H9 (cell line): ENCODE data around the gene NSFL1C. TPM values are rescaled to one million over a fixed set of nuclear protein-coding genes. Genes with fewer than 3 reads are reported as not detected.

ENCODE experiments used
- DNase-seq: peaks from one replicate; pipeline ENCODE4 v3.0.0-alpha.2; 2017
- H2AFZ ChIP-seq: one replicate; pipeline ENCODE4 v1.6.1; 2013; ENCODE audit warnings: mild to moderate bottlenecking, low read length, control low read depth, moderate library complexity
- H2AK5ac ChIP-seq: 2 replicates; pipeline ENCODE4 v1.6.1; 2013; ENCODE audit warnings: low read length, control low read depth, mixed read lengths; ENCODE audit not compliant: insufficient read length
- H2BK120ac ChIP-seq: one replicate; pipeline ENCODE4 v1.6.1; 2013; ENCODE audit warnings: low read depth, mild to moderate bottlenecking, low read length, control low read depth, inconsistent platforms; ENCODE audit not compliant: poor library complexity, severe bottlenecking
- H2BK12ac ChIP-seq: 2 replicates; pipeline ENCODE4 v1.6.1; 2013; ENCODE audit warnings: low read length, control low read depth, mixed read lengths, low read depth; ENCODE audit not compliant: insufficient read length
- H2BK15ac ChIP-seq: 2 replicates; pipeline ENCODE4 v1.6.1; 2013; ENCODE audit warnings: low read depth, low read length, control low read depth
- H2BK20ac ChIP-seq: one replicate; pipeline ENCODE4 v1.6.1; 2013; ENCODE audit warnings: low read depth, mild to moderate bottlenecking, low read length, control low read depth, inconsistent platforms; ENCODE audit not compliant: poor library complexity, severe bottlenecking
- H2BK5ac ChIP-seq: 2 replicates; pipeline ENCODE4 v1.6.1; 2013; ENCODE audit warnings: low read length, control low read depth, mixed read lengths; ENCODE audit not compliant: insufficient read length
- H3K14ac ChIP-seq: 2 replicates; pipeline ENCODE4 v1.6.1; 2013; ENCODE audit warnings: low read length, control low read depth; ENCODE audit not compliant: insufficient read depth
- H3K18ac ChIP-seq: 2 replicates; pipeline ENCODE4 v1.6.1; 2013; ENCODE audit warnings: low read depth, mild to moderate bottlenecking, mixed read lengths, low read length, control low read depth; ENCODE audit not compliant: insufficient read length
- H3K23ac ChIP-seq: 2 replicates; pipeline ENCODE4 v1.6.1; 2013; ENCODE audit warnings: low read length, control low read depth, mixed read lengths, low read depth; ENCODE audit not compliant: insufficient read length
- H3K23me2 ChIP-seq: 2 replicates; pipeline ENCODE4 v1.6.1; 2013; ENCODE audit warnings: low read depth, mild to moderate bottlenecking, mixed read lengths, low read length, control low read depth; ENCODE audit not compliant: insufficient read length, poor library complexity, severe bottlenecking
- H3K27ac ChIP-seq: 2 replicates; pipeline ENCODE4 v1.5.1; 2013; ENCODE audit warnings: low read length, control low read depth, mixed read lengths, low read depth; ENCODE audit not compliant: insufficient read length
- H3K27me3 ChIP-seq: 2 replicates; pipeline ENCODE4 v1.6.1; 2013; ENCODE audit warnings: low read length, control low read depth, inconsistent platforms; ENCODE audit not compliant: insufficient read depth
- H3K4ac ChIP-seq: 2 replicates; pipeline ENCODE4 v1.6.1; 2013; ENCODE audit warnings: low read depth, mild to moderate bottlenecking, control low read depth, inconsistent platforms, low read length, moderate library complexity
- H3K4me1 ChIP-seq: 2 replicates; pipeline ENCODE4 v1.6.1; 2013; ENCODE audit warnings: low read length, control low read depth, inconsistent platforms; ENCODE audit not compliant: insufficient read depth
- H3K4me2 ChIP-seq: 2 replicates; pipeline ENCODE4 v1.6.1; 2013; ENCODE audit warnings: low read length, control low read depth, mixed read lengths; ENCODE audit not compliant: insufficient read length, insufficient read depth
- H3K56ac ChIP-seq: 2 replicates; pipeline ENCODE4 v1.6.1; 2013; ENCODE audit warnings: low read depth, mild to moderate bottlenecking, mixed read lengths, low read length, control low read depth; ENCODE audit not compliant: insufficient read length
- H3K79me1 ChIP-seq: 2 replicates; pipeline ENCODE4 v1.6.1; 2013; ENCODE audit warnings: low read depth, mild to moderate bottlenecking, moderate library complexity, low read length, control low read depth, inconsistent platforms; ENCODE audit not compliant: insufficient read depth, poor library complexity, severe bottlenecking
- H3K79me2 ChIP-seq: 2 replicates; pipeline ENCODE4 v1.6.1; 2013; ENCODE audit warnings: low read length, control low read depth, inconsistent platforms; ENCODE audit not compliant: insufficient read depth
- H3K9ac ChIP-seq: 2 replicates; pipeline ENCODE4 v1.6.1; 2013; ENCODE audit warnings: low read length, control low read depth, mixed read lengths; ENCODE audit not compliant: insufficient read length; ENCODE audit errors: extremely low read depth
- H3K9me3 ChIP-seq: one replicate; pipeline ENCODE4 v1.6.1; 2013; ENCODE audit warnings: low read depth, low read length, inconsistent platforms; ENCODE audit not compliant: control insufficient read depth
- H3T11ph ChIP-seq: one replicate; pipeline ENCODE4 v1.6.1; 2013; ENCODE audit warnings: mild to moderate bottlenecking, low read length, control low read depth, inconsistent platforms
- H4K20me1 ChIP-seq: one replicate; pipeline ENCODE4 v1.6.1; 2013; ENCODE audit not compliant: control insufficient read depth, insufficient read length, insufficient read depth
- H4K5ac ChIP-seq: 2 replicates; pipeline ENCODE4 v1.6.1; 2013; ENCODE audit warnings: low read depth, mild to moderate bottlenecking, mixed read lengths, low read length, control low read depth; ENCODE audit not compliant: insufficient read length
- H4K8ac ChIP-seq: replicated peaks from 2 replicates; pipeline ENCODE4 v1.6.1; 2013; ENCODE audit warnings: low read length, control low read depth, mixed read lengths, low read depth; ENCODE audit not compliant: insufficient read length
- H4K91ac ChIP-seq: 2 replicates; pipeline ENCODE4 v1.6.1; 2013; ENCODE audit warnings: low read depth, mild to moderate bottlenecking, moderate library complexity, mixed read lengths, low read length, control low read depth; ENCODE audit not compliant: insufficient read length
- H3K27ac Mint-ChIP-seq, 3 experiments: 2 replicates in 2 of 3; 3 replicates in 1 of 3; pipeline ENCODE4 v1.8.0; 2020 to 2021; ENCODE audit warnings: mixed read lengths in 3 of 3, mild to moderate bottlenecking in 1 of 3, moderate library complexity in 1 of 3
- H3K27me3 Mint-ChIP-seq: 2 replicates; pipeline ENCODE4 v1.8.0; 2021; ENCODE audit warnings: low read depth, mild to moderate bottlenecking, moderate library complexity, mixed read lengths
- H3K36me3 Mint-ChIP-seq, 3 experiments: 2 replicates in 2 of 3; 3 replicates in 1 of 3; pipeline ENCODE4 v1.8.0; 2020 to 2021; ENCODE audit warnings: low read depth in 3 of 3, mixed read lengths in 3 of 3; ENCODE audit not compliant: insufficient read depth in 1 of 3
- H3K4me1 Mint-ChIP-seq, 2 experiments: 2 replicates each; pipeline ENCODE4 v1.8.0; 2020; ENCODE audit warnings: mixed read lengths in 2 of 2
- H3K4me3 Mint-ChIP-seq, 2 experiments: 2 replicates in 1 of 2; 3 replicates in 1 of 2; pipeline ENCODE4 v1.8.0; 2020 to 2021; ENCODE audit warnings: mild to moderate bottlenecking in 2 of 2, mixed read lengths in 2 of 2, moderate library complexity in 1 of 2
- H3K9me3 Mint-ChIP-seq, 2 experiments: 2 replicates in 1 of 2; 3 replicates in 1 of 2; pipeline ENCODE4 v1.8.0; 2020; ENCODE audit warnings: mild to moderate bottlenecking in 2 of 2, mixed read lengths in 2 of 2, moderate library complexity in 1 of 2
- CTCF ChIP-seq: fragments of 200-600 bp; sonication (generic); conservative IDR thresholded peaks from 3 replicates; pipeline ENCODE4 v1.8.0; 2021; ENCODE audit warnings: antibody characterized with exemption, mild to moderate bottlenecking
- WGBS: extraction: QIAGEN DNeasy Blood & Tissue Kit; methylation state at CpG from one replicate; pipeline ENCODE4 v1.1.7; 2013; ENCODE audit warnings: missing lambda C conversion rate, low lambda C conversion rate, mixed read lengths; ENCODE audit not compliant: insufficient read length; ENCODE audit errors: extremely low coverage; 5-methylcytosine and 5-hydroxymethylcytosine counted together
- total RNA-seq: library from RNA; stranded (reverse); gene quantifications from 2 replicates; pipeline ENCODE4 v1.2.1, GENCODE V29; 2021

The NSFL1C gene
- total RNA-seq, 1 experiment from 2014 or later, result 81.8 TPM

GRCh38 chr20:1437235-1437904, 29.3 kb downstream of the NSFL1C start:
- H3K23me2 ChIP-seq, result no peaks in the 10 kb centered on the region
- Mint-ChIP-seq H3K27me3 (no peaks in the 10 kb centered on the region; the same call in 1 of the 2 replicates), H3K36me3 (peaks cover 17 to 28% (median 28%) of the 10 kb centered on the region in 3 experiments), H3K4me3 (no peak overlapping the region), H3K27ac (peak overlapping the region in 2 of 3 experiments; percentile 49 to 93; a peak in 3 of 7 replicates), H3K9me3 (peaks cover 21 to 22% of the 10 kb centered on the region in 2 experiments), H3K4me1 (peaks cover 7 to 27% of the 10 kb centered on the region in 2 experiments)
- no peaks in the 10 kb centered on the region for H3K79me1 ChIP-seq
- H3K9me3 ChIP-seq, result peaks cover 11% of the 10 kb centered on the region
- H2AK5ac ChIP-seq, result no peak overlapping the region
- H2BK5ac ChIP-seq, result no peak overlapping the region
- H4K8ac ChIP-seq, result no peak overlapping the region
- no peak overlapping the region for H3K14ac ChIP-seq
- no peak overlapping the region for H3K27ac ChIP-seq
- TF ChIP-seq CTCF, result peak; percentile 93
- H2BK12ac ChIP-seq, result no peak overlapping the region
- no peak overlapping the region for H3K9ac ChIP-seq
- no peaks in the 10 kb centered on the region for H4K20me1 ChIP-seq
- H3K4ac ChIP-seq, result no peak overlapping the region
- no peak overlapping the region for H3K18ac ChIP-seq
- H3K23ac ChIP-seq, result no peak overlapping the region
- H3K4me1 ChIP-seq, result no peaks in the 10 kb centered on the region
- H2BK20ac ChIP-seq, result no peak overlapping the region
- H4K5ac ChIP-seq, result no peak overlapping the region
- WGBS, result no CpG with 5 or more reads among the region's 5 CpGs
- no peak overlapping the region for H3K56ac ChIP-seq
- H4K91ac ChIP-seq, result no peak overlapping the region
- no peak overlapping the region for H2AFZ ChIP-seq
- H3K27me3 ChIP-seq, result no peaks in the 10 kb centered on the region
- no peak overlapping the region for H3T11ph ChIP-seq
- H2BK15ac ChIP-seq, result no peak overlapping the region
- no peak overlapping the region for H2BK120ac ChIP-seq
- H3K79me2 ChIP-seq, result no peaks in the 10 kb centered on the region
- DNase-seq, result peak; percentile 79
- H3K4me2 ChIP-seq, result no peak overlapping the region
